Measurements from ENCODE around the gene KRTAP13-2.

The KRTAP13-2 gene

DNA sequence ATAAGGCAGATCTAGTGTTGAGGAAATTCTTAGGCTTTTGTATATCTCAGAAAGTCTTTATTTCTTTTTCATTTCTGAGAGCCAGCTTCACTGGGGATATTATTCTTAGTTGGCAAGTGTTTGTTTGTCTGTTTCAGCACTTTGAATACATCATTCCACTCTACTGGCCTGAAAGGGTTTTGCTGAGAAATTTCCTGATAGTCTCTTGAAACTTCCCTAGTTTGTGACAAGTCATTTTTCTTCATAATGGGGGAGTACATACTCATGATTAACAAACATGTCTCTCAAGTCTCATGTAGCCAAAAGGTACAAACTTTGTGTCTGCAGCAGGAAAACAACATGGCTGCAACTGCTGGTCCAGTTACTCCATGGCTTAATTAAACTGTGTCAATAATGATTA is 45.7 kb downstream of the KRTAP13-2 start:
- DNase-seq (ENCODE audit: low read depth) = no peak
